ENCODE results near the gene SEMA4D.
A peak's percentile ranks its signal among the peaks of the same experiment; 100 is the strongest.

SEMA4D gene

GRCh38 chr9:89453452-89453851 lies 44.5 kb downstream of the SEMA4D start:
- TF ChIP-seq POLR2A (IDR thresholded peaks at IDR 0.05; ENCODE audit: low read length) (no peak), GATA1 (IDR thresholded peaks at IDR 0.05; ENCODE audit: low read depth, low read length) (no peak)
- no peak for DNase-seq

DNA sequence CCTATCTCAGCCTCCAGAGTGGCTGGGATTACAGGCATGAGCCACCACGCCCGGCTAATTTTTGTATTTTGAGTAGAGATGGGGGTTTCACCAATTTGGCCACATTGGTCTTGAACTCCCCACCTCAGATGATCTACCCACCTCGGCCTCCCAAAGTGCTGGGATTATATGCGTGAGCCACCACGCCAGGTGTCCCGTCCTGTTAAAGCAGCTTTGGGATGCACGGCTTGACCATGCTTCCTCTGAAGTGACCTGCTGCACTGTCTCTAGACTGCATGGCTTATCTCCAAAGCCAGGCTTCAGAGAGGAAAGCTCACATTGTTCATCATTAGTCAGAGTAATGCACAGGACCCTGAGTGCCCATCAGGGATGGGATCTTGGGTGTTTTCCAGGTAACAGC lies 45.4 kb downstream of the SEMA4D start:
- DNase-seq, result no peak
- TF ChIP-seq GATA1 (IDR thresholded peaks at IDR 0.05; ENCODE audit: low read depth, low read length), result no peak
- TF ChIP-seq POLR2A (IDR thresholded peaks at IDR 0.05; ENCODE audit: low read length), result no peak

GRCh38 chr9:89450213-89450612 lies 47.7 kb downstream of the SEMA4D start:
- TF ChIP-seq GATA1 (IDR thresholded peaks at IDR 0.05; ENCODE audit: low read depth, low read length) (no peak), POLR2A (IDR thresholded peaks at IDR 0.05; ENCODE audit: low read length) (no peak)
- DNase-seq, result no peak

- TF ChIP-seq GATA1 (IDR thresholded peaks at IDR 0.05; ENCODE audit: low read depth, low read length), result no peak
- no peak for TF ChIP-seq POLR2A (IDR thresholded peaks at IDR 0.05; ENCODE audit: low read length)
- no peak for DNase-seq
Observed at GRCh38 chr9:89449261-89449671, 48.6 kb downstream of the SEMA4D start.

DNA sequence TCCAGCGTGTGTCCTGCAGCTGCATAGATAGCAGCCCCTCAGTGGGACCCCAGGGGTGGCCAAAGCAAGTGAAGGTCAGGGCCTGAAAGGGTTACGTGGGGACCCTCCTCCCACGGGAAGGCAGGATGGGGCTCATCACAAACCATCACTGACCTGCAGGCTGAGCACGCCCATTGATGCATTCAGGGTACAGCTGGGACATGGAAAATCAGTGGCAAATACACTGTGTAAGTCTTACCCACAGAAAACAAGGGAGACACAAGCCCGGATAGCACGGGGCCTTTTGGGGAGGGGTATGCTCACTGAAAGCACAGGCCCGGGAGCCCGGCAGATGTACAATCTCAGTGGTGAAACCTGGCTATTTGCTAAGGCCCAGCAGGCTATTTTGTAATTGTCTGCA lies 49.1 kb downstream of the SEMA4D start:
- no peak for TF ChIP-seq GATA1 (IDR thresholded peaks at IDR 0.05; ENCODE audit: low read depth, low read length)
- TF ChIP-seq POLR2A (IDR thresholded peaks at IDR 0.05; ENCODE audit: low read length), result no peak
- DNase-seq, result no peak

- no peak for DNase-seq
- TF ChIP-seq GATA1 (IDR thresholded peaks at IDR 0.05; ENCODE audit: low read depth, low read length) (no peak), POLR2A (IDR thresholded peaks at IDR 0.05; ENCODE audit: low read length) (no peak)
Observed at GRCh38 chr9:89448381-89448780, 49.5 kb downstream of the SEMA4D start.

DNA sequence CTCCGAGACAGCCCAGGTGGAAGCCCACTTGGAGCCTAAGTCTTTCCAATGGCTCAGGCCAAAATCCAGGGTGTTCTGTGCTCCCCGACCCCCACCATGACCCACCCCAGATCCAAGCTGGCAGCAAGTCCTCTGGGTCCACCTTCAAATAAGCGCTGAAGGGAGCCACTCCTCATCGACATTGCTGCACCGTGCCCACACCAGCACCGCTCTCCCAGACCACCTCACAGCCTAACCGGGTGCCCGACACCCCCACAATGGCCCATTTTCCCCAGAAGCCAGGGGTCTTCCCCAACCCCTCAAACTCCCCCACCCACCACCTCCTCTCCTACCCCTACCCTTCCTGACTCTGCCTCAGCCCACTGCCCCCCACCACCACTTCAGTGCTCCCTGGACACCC lies 50.5 kb downstream of the SEMA4D start:
- TF ChIP-seq POLR2A (IDR thresholded peaks at IDR 0.05; ENCODE audit: low read length) (no peak), GATA1 (IDR thresholded peaks at IDR 0.05; ENCODE audit: low read depth, low read length) (no peak)

GRCh38 chr9:89446961-89447310 lies 51.0 kb downstream of the SEMA4D start:
- TF ChIP-seq GATA1 (IDR thresholded peaks at IDR 0.05; ENCODE audit: low read depth, low read length) (no peak), POLR2A (IDR thresholded peaks at IDR 0.05; ENCODE audit: low read length) (no peak)
- DNase-seq, result no peak

More for the DNA sequence above, 50.5 kb downstream of the SEMA4D start:
- DNase-seq, result no peak

DNA sequence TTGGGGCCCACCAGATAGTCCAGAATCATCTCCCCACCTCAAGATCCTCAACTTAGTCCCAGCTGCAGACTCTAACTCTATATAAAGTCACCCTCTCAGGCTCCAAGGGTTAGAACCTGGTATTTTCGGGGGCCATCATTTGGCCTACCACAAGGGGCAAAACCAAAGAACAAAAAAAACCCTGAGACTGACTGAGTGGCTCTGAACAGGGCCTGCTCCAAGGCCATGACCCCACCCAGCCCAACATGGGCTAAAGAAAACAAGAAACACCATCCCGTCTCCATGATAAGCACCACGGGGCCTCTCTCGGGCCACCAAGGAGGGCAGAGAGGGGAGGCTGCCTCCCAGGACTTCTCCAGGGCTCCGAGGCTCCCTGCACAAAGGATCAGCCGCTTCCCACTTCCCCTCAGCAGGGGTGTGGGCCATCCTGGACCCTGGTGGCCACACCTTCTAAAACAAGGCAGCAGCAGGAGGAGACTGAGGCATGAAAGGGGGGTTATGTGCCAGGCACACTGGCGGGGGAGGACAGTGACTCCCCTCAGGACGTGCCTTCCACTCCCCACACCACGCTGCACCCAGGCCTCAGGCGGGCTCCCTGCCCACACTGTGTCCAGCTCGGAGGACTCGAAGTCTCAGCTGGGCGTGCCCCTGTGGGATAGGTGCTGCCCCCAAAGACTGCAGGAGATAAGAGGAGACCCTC lies 51.5 kb downstream of the SEMA4D start:
- no peak for TF ChIP-seq POLR2A (IDR thresholded peaks at IDR 0.05; ENCODE audit: low read length)
- TF ChIP-seq GATA1 (IDR thresholded peaks at IDR 0.05; ENCODE audit: low read depth, low read length), result no peak
- peak; percentile 16 to 35 for DNase-seq

DNA sequence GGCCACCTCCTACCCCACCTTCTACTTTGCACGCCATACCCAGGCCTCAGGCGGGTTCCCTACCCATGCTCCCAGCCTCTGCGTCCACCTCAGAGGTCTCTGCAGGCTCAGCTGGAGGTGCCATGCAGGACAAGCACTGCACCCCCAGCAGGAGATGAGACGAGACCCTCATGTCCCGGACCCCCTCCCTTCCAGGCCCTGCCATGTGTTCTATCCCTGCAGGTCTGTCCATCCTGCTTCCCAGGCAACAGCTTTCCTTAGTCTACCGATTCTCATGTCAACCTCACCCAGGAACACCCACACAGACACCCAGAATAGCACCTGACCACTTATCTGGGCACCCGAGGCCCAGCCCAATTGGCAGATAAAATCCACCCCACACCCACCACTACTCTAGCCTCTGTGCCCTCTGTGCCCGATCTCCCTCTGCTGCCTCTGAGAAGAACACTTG lies 52.1 kb downstream of the SEMA4D start:
- no peak for DNase-seq
- TF ChIP-seq GATA1 (IDR thresholded peaks at IDR 0.05; ENCODE audit: low read depth, low read length), result no peak
- TF ChIP-seq POLR2A (IDR thresholded peaks at IDR 0.05; ENCODE audit: low read length), result no peak

GRCh38 chr9:89444925-89445765 lies 52.8 kb downstream of the SEMA4D start:
- DNase-seq, result no peak
- TF ChIP-seq GATA1 (IDR thresholded peaks at IDR 0.05; ENCODE audit: low read depth, low read length) (no peak), POLR2A (IDR thresholded peaks at IDR 0.05; ENCODE audit: low read length) (no peak)

GRCh38 chr9:89444274-89444673 lies 53.6 kb downstream of the SEMA4D start:
- DNase-seq, result no peak
- TF ChIP-seq GATA1 (IDR thresholded peaks at IDR 0.05; ENCODE audit: low read depth, low read length) (no peak), POLR2A (IDR thresholded peaks at IDR 0.05; ENCODE audit: low read length) (no peak)

DNA sequence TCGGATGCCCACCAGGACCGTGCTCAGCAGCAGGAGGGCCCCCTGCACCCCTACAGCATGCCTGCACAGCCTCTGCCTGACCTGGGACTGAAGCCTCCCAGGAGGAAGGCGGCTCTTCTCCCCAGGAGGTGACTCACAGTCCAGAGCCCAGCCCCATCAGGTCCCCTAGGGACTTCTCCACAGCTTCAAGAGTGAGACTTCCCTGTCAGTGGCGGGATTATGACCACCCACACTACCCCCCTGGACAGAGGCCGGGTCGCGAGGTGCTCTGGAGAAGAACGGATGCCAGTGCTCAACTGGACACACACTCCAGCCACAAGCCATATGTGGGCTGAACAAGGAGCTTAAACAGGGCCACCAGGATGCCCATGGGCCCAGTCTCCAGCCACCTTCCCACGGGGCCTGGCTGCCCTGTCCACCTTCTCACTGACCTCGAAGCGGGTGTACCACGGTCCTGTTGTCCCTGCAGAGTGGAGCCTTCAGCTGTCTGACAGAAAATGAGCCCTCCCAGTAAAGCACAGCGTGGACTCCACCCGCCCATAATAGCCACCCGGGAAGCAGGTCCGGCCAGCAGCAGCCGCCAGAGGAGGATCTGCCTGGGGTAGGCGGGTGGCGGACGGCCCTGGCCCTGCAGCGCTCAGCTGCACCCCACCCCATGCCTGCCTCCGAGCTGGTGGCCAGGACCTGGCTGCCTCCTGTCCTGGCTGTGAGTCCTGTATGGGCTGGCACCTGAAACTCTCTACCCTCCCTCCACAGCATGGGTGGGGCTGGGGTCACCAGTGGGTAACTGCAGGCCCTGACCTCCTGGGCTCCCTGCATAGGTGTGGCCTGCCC lies 54.7 kb downstream of the SEMA4D start:
- DNase-seq, result no peak
- no peak for TF ChIP-seq POLR2A (IDR thresholded peaks at IDR 0.05; ENCODE audit: low read length)
- TF ChIP-seq GATA1 (IDR thresholded peaks at IDR 0.05; ENCODE audit: low read depth, low read length), result no peak

DNA sequence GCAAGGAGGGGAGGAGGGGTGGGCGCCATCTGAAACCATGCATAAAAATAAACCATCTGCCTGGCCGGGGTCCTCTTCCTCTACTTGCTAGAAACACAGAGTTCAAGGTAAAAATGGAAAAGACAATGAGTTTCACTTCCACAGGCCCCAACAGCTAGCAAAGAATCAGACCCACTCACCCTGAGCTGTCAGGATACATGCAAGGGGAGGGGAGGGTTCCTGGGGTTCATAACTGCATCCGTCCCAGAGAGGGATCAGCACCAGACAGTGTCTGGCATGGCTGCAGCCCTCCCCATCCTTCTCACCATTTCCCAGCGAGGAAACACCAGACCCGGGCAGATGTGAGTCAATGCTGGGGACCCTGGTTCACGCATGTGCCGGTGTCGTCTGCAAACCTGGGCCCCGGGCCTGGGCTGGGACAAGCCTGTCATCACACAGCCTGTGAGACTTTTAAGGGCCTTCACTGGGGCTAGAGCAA lies 55.4 kb downstream of the SEMA4D start:
- DNase-seq, result no peak
- TF ChIP-seq GATA1 (IDR thresholded peaks at IDR 0.05; ENCODE audit: low read depth, low read length) (no peak), POLR2A (IDR thresholded peaks at IDR 0.05; ENCODE audit: low read length) (no peak)

Data from erythroblast (primary cell).